Endothelial cell of umbilical vein (primary cell): ENCODE measurements around the gene OR2H1. TPM values are rescaled to one million over a fixed set of nuclear protein-coding genes. Genes with fewer than 3 reads are reported as not detected.

Source experiments
- BruUV-seq: library from RNA; stranded (reverse); fragments of 400-500 nt; replicated peaks from 2 replicates; lab custom pipeline; 2021; lab: Mats Ljungman, UMichigan
- CTCF ChIA-PET: fragments of 300-600, 350-600 bp; sonication (Branson Sonifier 250); formaldehyde crosslinking; loops from one replicate; lab custom pipeline; 2021; ENCODE audit warnings: antibody characterized with exemption, inconsistent platforms; lab: Charles Lee
- POLR2A ChIA-PET: fragments of 300-600, 350-600 bp; sonication (Branson Sonifier 250); formaldehyde crosslinking; loops from one replicate; lab custom pipeline; 2021; ENCODE audit warnings: antibody characterized with exemption, inconsistent platforms; lab: Charles Lee
- DNase-seq: peaks from one replicate; pipeline ENCODE4 v3.0.0-alpha.2; 2011; ENCODE audit warnings: low read depth, low spot score
- FAIRE-seq: peaks from 2 replicates; lab custom pipeline; 2011; peaks lifted over from hg19 to GRCh38; lab: Jason Lieb, UNC
- H2AFZ ChIP-seq: 2 replicates; pipeline ENCODE4 v1.6.0; 2012; ENCODE audit warnings: low read depth, low read length, control low read depth, inconsistent platforms
- H3K27ac ChIP-seq: 2 replicates; pipeline ENCODE4 v1.5.1; 2011; ENCODE audit warnings: low read depth, mild to moderate bottlenecking, control low read depth, low read length, moderate library complexity; ENCODE audit not compliant: insufficient read depth
- H3K27me3 ChIP-seq, 2 experiments: 2 replicates each; pipeline versions ENCODE4 v1.6.0 to v1.6.1; 2011; ENCODE audit warnings: low read length in 2 of 2, mixed read lengths in 1 of 2; ENCODE audit not compliant: control insufficient read depth in 2 of 2, insufficient read depth in 2 of 2
- H3K36me3 ChIP-seq, 2 experiments: 2 replicates in 1 of 2; 3 replicates in 1 of 2; pipeline ENCODE4 v1.5.1; 2011; ENCODE audit warnings: low read length in 2 of 2, mild to moderate bottlenecking in 1 of 2, moderate library complexity in 1 of 2; ENCODE audit not compliant: control insufficient read depth in 2 of 2, insufficient read depth in 2 of 2; ENCODE audit errors: extremely low read depth in 1 of 2
- H3K4me1 ChIP-seq: 3 replicates; pipeline ENCODE4 v1.5.1; 2011; ENCODE audit warnings: mild to moderate bottlenecking, low read length; ENCODE audit not compliant: control insufficient read depth, insufficient read depth; ENCODE audit errors: extremely low read depth
- H3K4me2 ChIP-seq: 2 replicates; pipeline ENCODE4 v1.6.1; 2011; ENCODE audit warnings: low read length, control low read depth, mixed read lengths; ENCODE audit not compliant: insufficient read depth
- H3K4me3 ChIP-seq, 3 experiments: fragments of 200-600 bp in 1 of 3; sonication (generic), shearing (Covaris generic) in 1 of 3; replicated peaks in 1 of 3; 2 replicates each; pipeline ENCODE4 v1.5.1; 2011 to 2016; ENCODE audit warnings: control low read depth in 3 of 3, low read length in 3 of 3, mild to moderate bottlenecking in 2 of 3, inconsistent platforms in 1 of 3, low read depth in 1 of 3, moderate library complexity in 1 of 3; ENCODE audit not compliant: insufficient read depth in 1 of 3
- H3K79me2 ChIP-seq: 2 replicates; pipeline ENCODE4 v1.6.0; 2012; ENCODE audit warnings: low read length, inconsistent platforms; ENCODE audit not compliant: control insufficient read depth, insufficient read depth
- H3K9ac ChIP-seq: replicated peaks from 2 replicates; pipeline ENCODE3; 2011; ENCODE audit warnings: low read length, control low read depth; ENCODE audit not compliant: insufficient read depth; ENCODE audit errors: extremely low read depth
- H3K9me1 ChIP-seq: replicated peaks from 3 replicates; pipeline ENCODE4 v1.6.0; 2011; ENCODE audit warnings: mild to moderate bottlenecking, low read length; ENCODE audit not compliant: control insufficient read depth, insufficient read depth; ENCODE audit errors: extremely low read depth
- H3K9me3 ChIP-seq: replicated peaks from 2 replicates; pipeline ENCODE4 v1.5.1; 2012; ENCODE audit warnings: low read length, inconsistent platforms; ENCODE audit not compliant: control insufficient read depth, insufficient read depth
- H4K20me1 ChIP-seq: replicated peaks from 2 replicates; pipeline ENCODE3; 2011; ENCODE audit warnings: mild to moderate bottlenecking, low read length; ENCODE audit not compliant: control insufficient read depth, insufficient read depth; ENCODE audit errors: extremely low read depth
- EZH2 ChIP-seq: IDR thresholded peaks from 2 replicates; pipeline ENCODE4 v1.6.1; 2012; ENCODE audit warnings: borderline replicate concordance, low read depth, mild to moderate bottlenecking, moderate library complexity, low read length, inconsistent platforms; ENCODE audit not compliant: severe bottlenecking
- FOS ChIP-seq: IDR thresholded peaks from 2 replicates; pipeline ENCODE4 v1.6.1; 2011; ENCODE audit warnings: mild to moderate bottlenecking, low read length, moderate library complexity, borderline replicate concordance; ENCODE audit not compliant: insufficient read depth
- GATA2 ChIP-seq: IDR thresholded peaks from 2 replicates; pipeline ENCODE4 v1.7.0; 2011; ENCODE audit warnings: low read depth, mild to moderate bottlenecking, moderate library complexity, mixed read lengths, low read length; ENCODE audit not compliant: insufficient read length, insufficient read depth
- JUN ChIP-seq: IDR thresholded peaks from 2 replicates; pipeline ENCODE4 v1.6.1; 2011; ENCODE audit warnings: borderline replicate concordance, low read depth; ENCODE audit not compliant: insufficient read length, insufficient read depth
- MYC ChIP-seq: IDR thresholded peaks from one replicate; pipeline ENCODE4 v1.6.1; 2011; ENCODE audit warnings: mild to moderate bottlenecking, low read depth, low read length
- POLR2A ChIP-seq: IDR thresholded peaks from 2 replicates; pipeline ENCODE4 v1.6.1; 2012; ENCODE audit warnings: low read depth, mild to moderate bottlenecking, control low read depth, low read length
- POLR2AphosphoS5 ChIP-seq: IDR thresholded peaks from 2 replicates; pipeline ENCODE4 v1.6.1; 2012; ENCODE audit warnings: low read depth, mild to moderate bottlenecking, control low read depth, low read length, moderate library complexity; ENCODE audit not compliant: insufficient read depth
- dilution Hi-C: fragments of 300-500 bp; cut with MboI; formaldehyde crosslinking; loops from one replicate; pipeline ENCODE4 v1.15.0; 2019; ENCODE audit warnings: low sequenced_read_pairs; ENCODE audit not compliant: extremely low pct_ligation_motif_present
- intact Hi-C: fragments of 100-400 bp; cut with micrococcal nuclease; formaldehyde crosslinking; loops from one replicate; pipeline ENCODE4 v1.10.0; 2022
- polyA plus RNA-seq, 4 experiments: library from polyadenylated mRNA; depleted of rRNA in 3 of 4; stranded (reverse) in 3 of 4; unstranded in 1 of 4; fragments of >200 nt; gene quantifications; 2 replicates each; pipeline versions ENCODE4 v1.2.1 to v1.2.3, GENCODE V29; 2011 to 2012; ENCODE audit warnings: missing spikeins in 1 of 4
- total RNA-seq: library from RNA; stranded (reverse); gene quantifications from 2 replicates; pipeline ENCODE4 v1.2.3, GENCODE V29; 2021
- TF ChIP-seq, protein P1 (sequence below), 2 donors: IDR thresholded peaks; 1 replicate in 1 of 2; 2 replicates in 1 of 2; pipeline ENCODE4 v1.5.1; 2011; ENCODE audit warnings: low read length in 2 of 2, mild to moderate bottlenecking in 2 of 2, moderate library complexity in 2 of 2, control low read depth in 1 of 2, inconsistent platforms in 1 of 2, low read depth in 1 of 2; ENCODE audit not compliant: insufficient read depth in 1 of 2; ENCODE audit errors: extremely low read depth in 1 of 2
- TF ChIP-seq, protein P2 (sequence below): IDR thresholded peaks from 2 replicates; pipeline ENCODE4 v1.6.1; 2011; ENCODE audit not compliant: insufficient read depth, insufficient read length

OR2H1 gene
- total and polyA plus RNA-seq, 2 donors (not counting 3 experiments of a cell fraction or from before 2014, with no cell fraction given): not detected

DNA sequence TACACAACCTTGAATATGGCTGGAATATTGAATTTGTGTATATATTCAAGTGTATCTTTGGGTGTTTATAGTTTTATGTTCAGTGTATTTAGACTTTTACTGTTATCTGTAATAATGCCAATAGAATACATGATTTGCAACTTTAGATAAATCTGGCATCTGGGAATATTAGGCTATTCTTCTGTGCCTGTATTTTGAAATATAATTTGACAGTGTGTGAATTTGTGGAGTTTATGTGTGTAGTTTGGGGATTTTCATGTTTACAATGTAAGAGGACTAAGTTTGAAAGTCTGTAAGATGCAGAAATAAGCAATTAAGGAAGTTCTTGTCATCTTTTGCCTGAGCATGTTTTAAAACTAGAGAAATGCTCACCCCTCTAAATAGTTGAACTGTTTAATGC, 17.9 kb upstream of the OR2H1 start, which contains the start of gene OR10C1:
TSS of gene OR10C1 (plus strand) at position 301 of the 400 bp plus-strand sequence. CDS start 710 bp downstream, outside the sequence.
- Histone ChIP-seq H3K9me3 (no peaks in the 10 kb centered on the region), H3K4me2 (no peak within 1 kb of the TSS), H3K9me1 (no peaks in the 10 kb centered on the region), H3K79me2 (no peaks in the 10 kb centered on the region), H3K4me1 (no peaks in the 10 kb centered on the region), H3K27ac (no peak within 1 kb of the TSS), H3K36me3 (no peaks in the 10 kb centered on the region), H4K20me1 (no peaks in the 10 kb centered on the region), H3K9ac (no peak within 1 kb of the TSS), H2AFZ (no peak within 1 kb of the TSS), H3K27me3 (no peaks in the 10 kb centered on the region), H3K4me3 (no peak within 1 kb of the TSS)
- dilution Hi-C loops (no loop called here), intact Hi-C loops (no loop called here)
- DNase-seq: no peak
- POLR2A ChIA-PET: no interaction called here
- TF ChIP-seq POLR2A: no peak
- TF ChIP-seq EZH2: no peak
- TF ChIP-seq MYC: no peak
- TF ChIP-seq JUN: no peak
- TF ChIP-seq, protein P1, sequence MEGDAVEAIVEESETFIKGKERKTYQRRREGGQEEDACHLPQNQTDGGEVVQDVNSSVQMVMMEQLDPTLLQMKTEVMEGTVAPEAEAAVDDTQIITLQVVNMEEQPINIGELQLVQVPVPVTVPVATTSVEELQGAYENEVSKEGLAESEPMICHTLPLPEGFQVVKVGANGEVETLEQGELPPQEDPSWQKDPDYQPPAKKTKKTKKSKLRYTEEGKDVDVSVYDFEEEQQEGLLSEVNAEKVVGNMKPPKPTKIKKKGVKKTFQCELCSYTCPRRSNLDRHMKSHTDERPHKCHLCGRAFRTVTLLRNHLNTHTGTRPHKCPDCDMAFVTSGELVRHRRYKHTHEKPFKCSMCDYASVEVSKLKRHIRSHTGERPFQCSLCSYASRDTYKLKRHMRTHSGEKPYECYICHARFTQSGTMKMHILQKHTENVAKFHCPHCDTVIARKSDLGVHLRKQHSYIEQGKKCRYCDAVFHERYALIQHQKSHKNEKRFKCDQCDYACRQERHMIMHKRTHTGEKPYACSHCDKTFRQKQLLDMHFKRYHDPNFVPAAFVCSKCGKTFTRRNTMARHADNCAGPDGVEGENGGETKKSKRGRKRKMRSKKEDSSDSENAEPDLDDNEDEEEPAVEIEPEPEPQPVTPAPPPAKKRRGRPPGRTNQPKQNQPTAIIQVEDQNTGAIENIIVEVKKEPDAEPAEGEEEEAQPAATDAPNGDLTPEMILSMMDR (IDR thresholded peaks at IDR 0.05; ENCODE audit: extremely low read depth in 1 of 2, insufficient read depth in 1 of 2, low read depth in 1 of 2, low read length in 2 of 2): no peak
- no peak for TF ChIP-seq FOS
- TF ChIP-seq POLR2AphosphoS5: no peak
- TF ChIP-seq GATA2: no peak
- TF ChIP-seq, protein P2, sequence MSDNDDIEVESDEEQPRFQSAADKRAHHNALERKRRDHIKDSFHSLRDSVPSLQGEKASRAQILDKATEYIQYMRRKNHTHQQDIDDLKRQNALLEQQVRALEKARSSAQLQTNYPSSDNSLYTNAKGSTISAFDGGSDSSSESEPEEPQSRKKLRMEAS: no peak
- CTCF ChIA-PET: no interaction called here
- no peak for FAIRE-seq
- BruUV-seq: no TSS peak
